SK-N-SH treated with all-trans-retinoic acid at 6 μM for 48 hours (cell line): Measurements from ENCODE around the gene KLHL3.

Source experiments
- CREB5 ChIP-seq: fragments of 250-450 bp; sonication (Bioruptor Pico); IDR thresholded peaks from 2 replicates; pipeline ENCODE4 v1.5.1; 2020; ENCODE audit warnings: low read depth, mild to moderate bottlenecking, moderate library complexity
- ZFP3 ChIP-seq: fragments of 250-450 bp; sonication (Bioruptor Pico); IDR thresholded peaks from 2 replicates; pipeline ENCODE4 v1.5.0; 2020; ENCODE audit warnings: mild to moderate bottlenecking, moderate library complexity
- TF ChIP-seq, protein P1 (sequence below): fragments of 250-450 bp; sonication (Bioruptor Pico); IDR thresholded peaks from 2 replicates; pipeline ENCODE4 v1.8.0; 2020; ENCODE audit warnings: mild to moderate bottlenecking, moderate library complexity, borderline replicate concordance

DNA sequence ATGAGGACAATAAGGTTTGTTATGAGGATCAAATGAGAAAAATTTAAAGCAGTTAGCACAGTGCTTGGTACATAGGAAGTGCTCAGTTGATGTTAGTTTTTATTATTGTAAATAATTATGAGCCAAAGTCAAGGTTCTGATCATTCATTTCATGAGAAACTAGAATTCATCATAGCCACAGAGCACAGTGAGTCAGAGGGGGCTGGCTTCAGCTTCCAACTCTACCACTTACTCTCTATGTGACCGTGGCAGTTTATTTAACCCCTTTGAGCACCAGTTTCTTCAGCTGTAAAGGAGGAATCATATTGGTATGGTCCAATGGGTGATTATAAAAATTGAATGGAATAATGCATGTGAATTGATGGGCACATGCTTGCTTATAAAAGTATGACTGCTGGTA lies 39.4 kb downstream of the KLHL3 start:
- no peak for TF ChIP-seq ZFP3 (CRISPR knock-in tag)
- TF ChIP-seq, protein P1, sequence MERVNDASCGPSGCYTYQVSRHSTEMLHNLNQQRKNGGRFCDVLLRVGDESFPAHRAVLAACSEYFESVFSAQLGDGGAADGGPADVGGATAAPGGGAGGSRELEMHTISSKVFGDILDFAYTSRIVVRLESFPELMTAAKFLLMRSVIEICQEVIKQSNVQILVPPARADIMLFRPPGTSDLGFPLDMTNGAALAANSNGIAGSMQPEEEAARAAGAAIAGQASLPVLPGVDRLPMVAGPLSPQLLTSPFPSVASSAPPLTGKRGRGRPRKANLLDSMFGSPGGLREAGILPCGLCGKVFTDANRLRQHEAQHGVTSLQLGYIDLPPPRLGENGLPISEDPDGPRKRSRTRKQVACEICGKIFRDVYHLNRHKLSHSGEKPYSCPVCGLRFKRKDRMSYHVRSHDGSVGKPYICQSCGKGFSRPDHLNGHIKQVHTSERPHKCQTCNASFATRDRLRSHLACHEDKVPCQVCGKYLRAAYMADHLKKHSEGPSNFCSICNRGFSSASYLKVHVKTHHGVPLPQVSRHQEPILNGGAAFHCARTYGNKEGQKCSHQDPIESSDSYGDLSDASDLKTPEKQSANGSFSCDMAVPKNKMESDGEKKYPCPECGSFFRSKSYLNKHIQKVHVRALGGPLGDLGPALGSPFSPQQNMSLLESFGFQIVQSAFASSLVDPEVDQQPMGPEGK: no peak
- no peak for TF ChIP-seq CREB5 (CRISPR knock-in tag)
